Neural progenitor cell (in vitro differentiated cells): ENCODE data around the gene GCA. TPM values are rescaled to one million over a fixed set of nuclear protein-coding genes. Genes with fewer than 3 reads are reported as not detected.

Experiments
- DNase-seq: peaks from one replicate; pipeline ENCODE4 v3.0.0-alpha.2; 2016; ENCODE audit warnings: low spot score
- H2AFZ ChIP-seq: fragments of 200-600 bp; sonication (generic); replicated peaks from 2 replicates; pipeline ENCODE4 v1.6.1; 2016; ENCODE audit warnings: antibody characterized with exemption
- H3F3A ChIP-seq: fragments of 200-600 bp; sonication (generic); 2 replicates; pipeline ENCODE4 v1.6.1; 2016; ENCODE audit warnings: antibody characterized with exemption, low read depth
- H3K27ac ChIP-seq: fragments of 200-600 bp; sonication (generic); 2 replicates; pipeline ENCODE4 v1.5.1; 2016; ENCODE audit warnings: mild to moderate bottlenecking
- H3K27me3 ChIP-seq: fragments of 200-600 bp; sonication (generic); 2 replicates; pipeline ENCODE4 v1.6.1; 2016; ENCODE audit warnings: mild to moderate bottlenecking, moderate library complexity
- H3K36me3 ChIP-seq: fragments of 200-600 bp; sonication (generic); 2 replicates; pipeline ENCODE4 v1.5.1; 2016
- H3K4me1 ChIP-seq: fragments of 200-600 bp; sonication (generic); 2 replicates; pipeline ENCODE4 v1.6.1; 2016; ENCODE audit warnings: mixed run types
- H3K4me2 ChIP-seq: fragments of 200-600 bp; sonication (generic); 2 replicates; pipeline ENCODE4 v1.6.1; 2016
- H3K4me3 ChIP-seq: fragments of 200-600 bp; sonication (generic); 2 replicates; pipeline ENCODE4 v1.5.1; 2016
- H3K79me2 ChIP-seq: fragments of 200-600 bp; sonication (generic); 2 replicates; pipeline ENCODE4 v1.6.1; 2016; ENCODE audit warnings: low read depth
- H3K9ac ChIP-seq: fragments of 200-600 bp; sonication (generic); 2 replicates; pipeline ENCODE4 v1.6.1; 2016
- H3K9me3 ChIP-seq: fragments of 200-600 bp; sonication (generic); 2 replicates; pipeline ENCODE4 v1.5.1; 2016; ENCODE audit warnings: low read depth
- H4K20me1 ChIP-seq: fragments of 200-600 bp; sonication (generic); 2 replicates; pipeline ENCODE4 v1.6.1; 2016; ENCODE audit warnings: low read depth
- H3K27ac Mint-ChIP-seq: 3 replicates; pipeline ENCODE4 v1.8.0; 2021; ENCODE audit warnings: mixed read lengths
- H3K27me3 Mint-ChIP-seq: 2 replicates; pipeline ENCODE4 v1.8.0; 2022; ENCODE audit warnings: low read depth, mild to moderate bottlenecking, inconsistent platforms, moderate library complexity, mixed read lengths; ENCODE audit not compliant: insufficient read depth
- H3K36me3 Mint-ChIP-seq: 3 replicates; pipeline ENCODE4 v1.8.0; 2021; ENCODE audit warnings: mixed read lengths
- H3K4me1 Mint-ChIP-seq: 3 replicates; pipeline ENCODE4 v1.8.0; 2021; ENCODE audit warnings: mixed read lengths
- H3K4me3 Mint-ChIP-seq: 3 replicates; pipeline ENCODE4 v1.8.0; 2021; ENCODE audit warnings: mild to moderate bottlenecking, moderate library complexity, mixed read lengths
- H3K9me3 Mint-ChIP-seq: 3 replicates; pipeline ENCODE4 v1.8.0; 2020; ENCODE audit warnings: mixed read lengths
- CTCF ChIP-seq: fragments of 200-600 bp; sonication (generic); IDR thresholded peaks from 2 replicates; pipeline ENCODE4 v1.5.1; 2017; ENCODE audit warnings: antibody characterized with exemption, mild to moderate bottlenecking
- EZH2 ChIP-seq: fragments of 200-600 bp; sonication (generic); IDR thresholded peaks from 2 replicates; pipeline ENCODE4 v1.6.1; 2017; ENCODE audit warnings: antibody characterized with exemption, mild to moderate bottlenecking, moderate library complexity
- EZH2phosphoT487 ChIP-seq: fragments of 200-600 bp; sonication (generic); IDR thresholded peaks from 2 replicates; pipeline ENCODE4 v1.6.1; 2017; ENCODE audit warnings: antibody characterized with exemption
- total RNA-seq: library from RNA; depleted of rRNA; stranded (reverse); fragments of >200 nt; gene quantifications from 2 replicates; pipeline ENCODE4 v1.2.3, GENCODE V29; 2015; ENCODE audit warnings: low replicate concordance

The GCA gene
- total RNA-seq, 1 donor from 2014 or later: 64.8 TPM

GRCh38 chr2:162369551-162369950 lies 25.6 kb downstream of the GCA start:
- no peak overlapping the region for H3K4me3 Mint-ChIP-seq
- Histone ChIP-seq H3K27ac (no peak overlapping the region), H3K36me3 (no peaks in the 10 kb centered on the region), H3K9me3 (no peaks in the 10 kb centered on the region), H3K4me2 (no peak overlapping the region), H3F3A (no peaks in the 10 kb centered on the region), H3K79me2 (no peaks in the 10 kb centered on the region), H3K4me3 (no peak overlapping the region), H2AFZ (no peak overlapping the region), H3K9ac (no peak overlapping the region), H3K27me3 (no peaks in the 10 kb centered on the region), H4K20me1 (no peaks in the 10 kb centered on the region), H3K4me1 (no peaks in the 10 kb centered on the region)
- no peaks in the 10 kb centered on the region for H3K9me3 Mint-ChIP-seq
- H3K36me3 Mint-ChIP-seq: no peaks in the 10 kb centered on the region
- TF ChIP-seq CTCF: no peak
- no peak for TF ChIP-seq EZH2
- TF ChIP-seq EZH2phosphoT487: no peak
- no peak overlapping the region for H3K27ac Mint-ChIP-seq
- DNase-seq: no peak
- H3K27me3 Mint-ChIP-seq: no peaks in the 10 kb centered on the region
- no peaks in the 10 kb centered on the region for H3K4me1 Mint-ChIP-seq

GRCh38 chr2:162370931-162371330 lies 27.0 kb downstream of the GCA start:
- no peaks in the 10 kb centered on the region for H3K9me3 Mint-ChIP-seq
- H3K27ac Mint-ChIP-seq: no peak overlapping the region
- no peaks in the 10 kb centered on the region for H3K27me3 ChIP-seq

GRCh38 chr2:162372818-162373217 lies 28.9 kb downstream of the GCA start:
- no peak overlapping the region for H3K4me2 ChIP-seq
- H3K4me1 Mint-ChIP-seq: no peaks in the 10 kb centered on the region
- no peaks in the 10 kb centered on the region for H3K36me3 ChIP-seq
- H3K4me1 ChIP-seq: no peaks in the 10 kb centered on the region
- no peak for DNase-seq
- no peaks in the 10 kb centered on the region for H3K9me3 ChIP-seq
- H3K4me3 ChIP-seq: no peak overlapping the region
- no peaks in the 10 kb centered on the region for H3K27me3 Mint-ChIP-seq
- H3K9ac ChIP-seq: no peak overlapping the region
- H3K27ac ChIP-seq: no peak overlapping the region
- H2AFZ ChIP-seq: no peak overlapping the region
- H3K79me2 ChIP-seq: no peaks in the 10 kb centered on the region
- TF ChIP-seq EZH2: no peak
- no peak for TF ChIP-seq EZH2phosphoT487
- TF ChIP-seq CTCF: no peak
- H3K4me3 Mint-ChIP-seq: no peak overlapping the region
- H3K27ac Mint-ChIP-seq: no peak overlapping the region
- H3K27me3 ChIP-seq: no peaks in the 10 kb centered on the region
- H3K9me3 Mint-ChIP-seq: no peaks in the 10 kb centered on the region
- H4K20me1 ChIP-seq: no peaks in the 10 kb centered on the region
- H3F3A ChIP-seq: no peaks in the 10 kb centered on the region
- H3K36me3 Mint-ChIP-seq: no peaks in the 10 kb centered on the region

More at GRCh38 chr2:162370931-162371330, 27.0 kb downstream of the GCA start:
- Mint-ChIP-seq H3K27me3 (no peaks in the 10 kb centered on the region), H3K4me1 (no peaks in the 10 kb centered on the region), H3K4me3 (no peak overlapping the region), H3K36me3 (no peaks in the 10 kb centered on the region)
- DNase-seq: no peak
- H3K9ac ChIP-seq: no peak overlapping the region
- H2AFZ ChIP-seq: no peak overlapping the region
- H3K4me3 ChIP-seq: no peak overlapping the region
- H3K79me2 ChIP-seq: no peaks in the 10 kb centered on the region
- no peak overlapping the region for H3K4me2 ChIP-seq
- H3F3A ChIP-seq: no peaks in the 10 kb centered on the region
- no peak for TF ChIP-seq EZH2phosphoT487
- no peak for TF ChIP-seq CTCF
- no peak for TF ChIP-seq EZH2
- H3K9me3 ChIP-seq: no peaks in the 10 kb centered on the region
- H3K27ac ChIP-seq: no peak overlapping the region
- H4K20me1 ChIP-seq: no peaks in the 10 kb centered on the region
- H3K4me1 ChIP-seq: no peaks in the 10 kb centered on the region
- no peaks in the 10 kb centered on the region for H3K36me3 ChIP-seq
